ENCODE results near the gene THOP1.

DNA sequence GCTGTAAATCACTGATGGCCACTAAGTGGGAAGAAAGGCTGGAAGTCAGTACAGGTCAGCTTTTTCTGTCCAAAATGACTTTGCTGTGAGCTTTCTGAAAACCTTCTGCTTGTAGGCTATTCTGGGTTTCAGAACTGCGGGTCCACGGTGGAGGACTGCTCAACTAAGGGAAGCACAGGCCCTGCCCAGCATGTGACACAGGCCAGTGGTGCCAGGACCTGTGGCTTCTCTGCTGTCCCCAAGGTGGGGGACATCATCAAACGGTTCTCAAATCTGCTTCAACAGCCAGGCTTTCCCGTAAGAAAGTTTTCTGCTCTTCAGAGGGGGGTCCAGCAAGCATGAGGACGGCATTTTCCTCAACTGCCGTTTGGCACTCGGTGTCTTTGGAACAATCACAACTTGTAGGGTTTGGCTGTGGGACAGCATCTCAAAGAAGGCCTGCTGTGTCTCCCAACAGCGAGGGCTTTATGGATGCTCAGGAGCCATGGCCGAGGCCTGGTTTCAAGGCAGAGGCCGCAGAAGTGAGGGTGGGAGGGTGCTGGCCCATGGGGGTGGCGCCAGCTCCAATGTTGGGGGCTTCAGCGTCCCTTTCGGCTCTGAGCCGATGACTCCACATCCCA, 6.1 kb upstream of the THOP1 start:
- TF ChIP-seq CTCF (IDR thresholded peaks at IDR 0.05; ENCODE audit: low read length) = no peak
- no peak for TF ChIP-seq EZH2 (IDR thresholded peaks at IDR 0.05; ENCODE audit: borderline replicate concordance, low read length)
